HUES6 (cell line): ENCODE data around the gene KLHL36.

ENCODE experiments used
- H3K27ac ChIP-seq: 2 replicates; pipeline ENCODE4 v1.7.0; 2013; ENCODE audit warnings: low read depth, mild to moderate bottlenecking, low read length, inconsistent platforms
- H3K27me3 ChIP-seq: 2 replicates; pipeline ENCODE4 v1.6.1; 2013; ENCODE audit warnings: low read length; ENCODE audit not compliant: control insufficient read depth, insufficient read depth
- H3K36me3 ChIP-seq: 2 replicates; pipeline ENCODE4 v1.6.1; 2013; ENCODE audit warnings: low read length; ENCODE audit not compliant: control insufficient read depth, insufficient read depth
- H3K4me1 ChIP-seq: 2 replicates; pipeline ENCODE4 v1.6.1; 2013; ENCODE audit warnings: low read length; ENCODE audit not compliant: control insufficient read depth, insufficient read depth
- H3K4me3 ChIP-seq: 2 replicates; pipeline ENCODE4 v1.5.1; 2013; ENCODE audit warnings: low read depth, low read length
- H3K9ac ChIP-seq: one replicate; pipeline ENCODE4 v1.6.1; 2013; ENCODE audit warnings: mild to moderate bottlenecking, low read length
- H3K9me3 ChIP-seq: 2 replicates; pipeline ENCODE4 v1.6.1; 2013; ENCODE audit warnings: low read depth, low read length; ENCODE audit not compliant: control insufficient read depth, insufficient read depth

KLHL36 gene

GRCh38 chr16:84607694-84608093, 40.6 kb upstream of the KLHL36 start:
- H3K9ac ChIP-seq = no peak overlapping the region
- no peak overlapping the region for H3K4me3 ChIP-seq
- peaks cover 19% of the 10 kb centered on the region for H3K4me1 ChIP-seq

GRCh38 chr16:84608282-84608681, 40.0 kb upstream of the KLHL36 start:
- Histone ChIP-seq H3K9ac (no peak overlapping the region), H3K9me3 (peaks cover 4% of the 10 kb centered on the region; the same call in 1 of the 2 replicates), H3K4me1 (peaks cover 13% of the 10 kb centered on the region), H3K36me3 (peaks cover 28% of the 10 kb centered on the region), H3K27ac (no peak overlapping the region), H3K27me3 (no peaks in the 10 kb centered on the region), H3K4me3 (no peak overlapping the region)

More at GRCh38 chr16:84607694-84608093, 40.6 kb upstream of the KLHL36 start:
- Histone ChIP-seq H3K27ac (no peak overlapping the region), H3K27me3 (no peaks in the 10 kb centered on the region), H3K9me3 (peaks cover 4% of the 10 kb centered on the region; the same call in 1 of the 2 replicates), H3K36me3 (peaks cover 26% of the 10 kb centered on the region)

- H3K27me3 ChIP-seq = no peaks in the 10 kb centered on the region
- peaks cover 12% of the 10 kb centered on the region for H3K4me1 ChIP-seq
- H3K36me3 ChIP-seq = peaks cover 38% of the 10 kb centered on the region
- H3K4me3 ChIP-seq = no peak overlapping the region
- H3K27ac ChIP-seq = no peak overlapping the region
- H3K9ac ChIP-seq = no peak overlapping the region
- H3K9me3 ChIP-seq = peaks cover 4% of the 10 kb centered on the region; the same call in 1 of the 2 replicates
Measured at GRCh38 chr16:84609563-84610177, 38.6 kb upstream of the KLHL36 start.

- Histone ChIP-seq H3K4me3 (no peak overlapping the region), H3K27me3 (no peaks in the 10 kb centered on the region), H3K27ac (no peak overlapping the region), H3K4me1 (peaks cover 14% of the 10 kb centered on the region; the same call in 1 of the 2 replicates), H3K36me3 (peaks cover 41% of the 10 kb centered on the region), H3K9me3 (peaks cover 4% of the 10 kb centered on the region; the same call in 1 of the 2 replicates), H3K9ac (no peak overlapping the region)
Measured at GRCh38 chr16:84610376-84610775, 37.9 kb upstream of the KLHL36 start.

- Histone ChIP-seq H3K9ac (no peak overlapping the region), H3K4me1 (peaks cover 20% of the 10 kb centered on the region; the same call in 1 of the 2 replicates), H3K36me3 (peaks cover 45% of the 10 kb centered on the region), H3K27ac (no peak overlapping the region), H3K27me3 (no peaks in the 10 kb centered on the region), H3K9me3 (no peaks in the 10 kb centered on the region; the same call in 1 of the 2 replicates), H3K4me3 (no peak overlapping the region)
Measured at GRCh38 chr16:84611041-84611440, 37.3 kb upstream of the KLHL36 start.

GRCh38 chr16:84612686-84613085, 35.6 kb upstream of the KLHL36 start:
- Histone ChIP-seq H3K27me3 (peaks cover 9% of the 10 kb centered on the region), H3K36me3 (peaks cover 36% of the 10 kb centered on the region), H3K27ac (no peak overlapping the region)

GRCh38 chr16:84613408-84614072, 34.8 kb upstream of the KLHL36 start:
- Histone ChIP-seq H3K4me1 (peaks cover 25% of the 10 kb centered on the region; the same call in 1 of the 2 replicates), H3K9ac (no peak overlapping the region), H3K36me3 (peaks cover 36% of the 10 kb centered on the region), H3K27me3 (peaks cover 9% of the 10 kb centered on the region), H3K9me3 (no peaks in the 10 kb centered on the region), H3K4me3 (no peak overlapping the region), H3K27ac (no peak overlapping the region)

More at GRCh38 chr16:84612686-84613085, 35.6 kb upstream of the KLHL36 start:
- Histone ChIP-seq H3K4me3 (no peak overlapping the region), H3K4me1 (peaks cover 25% of the 10 kb centered on the region; the same call in 1 of the 2 replicates), H3K9ac (no peak overlapping the region), H3K9me3 (no peaks in the 10 kb centered on the region)

- Histone ChIP-seq H3K9ac (peak overlapping the region; percentile 3), H3K4me3 (no peak overlapping the region), H3K4me1 (peaks cover 29% of the 10 kb centered on the region), H3K27me3 (peaks cover 9% of the 10 kb centered on the region), H3K27ac (no peak overlapping the region), H3K9me3 (no peaks in the 10 kb centered on the region), H3K36me3 (peaks cover 36% of the 10 kb centered on the region)
Measured at GRCh38 chr16:84614073-84614459, 34.2 kb upstream of the KLHL36 start.

GRCh38 chr16:84614623-84614967, 33.7 kb upstream of the KLHL36 start:
- Histone ChIP-seq H3K9ac (peak overlapping the region; percentile 3), H3K36me3 (peaks cover 36% of the 10 kb centered on the region), H3K4me1 (peaks cover 34% of the 10 kb centered on the region), H3K27me3 (peaks cover 9% of the 10 kb centered on the region), H3K27ac (no peak overlapping the region), H3K4me3 (no peak overlapping the region), H3K9me3 (no peaks in the 10 kb centered on the region)

GRCh38 chr16:84614968-84615813, 33.1 kb upstream of the KLHL36 start:
- Histone ChIP-seq H3K4me1 (peaks cover 35% of the 10 kb centered on the region), H3K9ac (no peak overlapping the region), H3K9me3 (no peaks in the 10 kb centered on the region), H3K27ac (no peak overlapping the region), H3K27me3 (peaks cover 9% of the 10 kb centered on the region), H3K36me3 (peaks cover 32% of the 10 kb centered on the region), H3K4me3 (no peak overlapping the region)
